Measurements from ENCODE around the gene HSF5.

DNA sequence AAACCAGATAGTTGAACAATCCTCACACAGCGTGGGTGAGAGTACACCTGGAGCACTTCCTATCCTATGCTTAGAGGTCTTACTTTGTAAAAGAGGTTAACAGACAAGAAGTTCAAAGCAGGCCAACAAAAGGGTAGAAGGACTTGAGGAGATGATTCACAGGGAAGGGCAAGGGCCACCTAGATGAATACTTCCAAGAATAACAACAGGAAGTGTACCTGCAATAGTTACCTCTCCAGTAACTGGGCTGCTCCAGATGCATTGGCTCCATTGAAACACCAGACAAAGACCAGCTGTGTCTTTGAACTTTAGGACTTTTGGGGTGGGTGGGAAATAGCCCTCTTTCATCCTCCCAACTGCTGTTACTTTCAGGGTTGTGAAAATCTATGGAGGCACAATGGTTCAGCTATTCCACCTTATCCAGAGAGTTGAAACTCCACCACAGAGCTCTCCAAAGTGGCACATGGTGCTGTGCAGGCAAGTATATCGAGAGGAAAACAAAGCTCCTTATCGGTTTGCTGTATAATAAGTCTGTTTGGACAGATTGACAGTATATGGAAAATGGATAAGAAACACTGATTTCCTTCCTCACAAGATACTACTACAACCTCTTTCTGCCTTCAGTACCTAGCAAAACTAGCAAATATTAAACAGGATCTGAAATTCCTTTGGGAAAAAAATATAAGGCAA, 93.5 kb downstream of the HSF5 start:
- TF ChIP-seq, protein P1, sequence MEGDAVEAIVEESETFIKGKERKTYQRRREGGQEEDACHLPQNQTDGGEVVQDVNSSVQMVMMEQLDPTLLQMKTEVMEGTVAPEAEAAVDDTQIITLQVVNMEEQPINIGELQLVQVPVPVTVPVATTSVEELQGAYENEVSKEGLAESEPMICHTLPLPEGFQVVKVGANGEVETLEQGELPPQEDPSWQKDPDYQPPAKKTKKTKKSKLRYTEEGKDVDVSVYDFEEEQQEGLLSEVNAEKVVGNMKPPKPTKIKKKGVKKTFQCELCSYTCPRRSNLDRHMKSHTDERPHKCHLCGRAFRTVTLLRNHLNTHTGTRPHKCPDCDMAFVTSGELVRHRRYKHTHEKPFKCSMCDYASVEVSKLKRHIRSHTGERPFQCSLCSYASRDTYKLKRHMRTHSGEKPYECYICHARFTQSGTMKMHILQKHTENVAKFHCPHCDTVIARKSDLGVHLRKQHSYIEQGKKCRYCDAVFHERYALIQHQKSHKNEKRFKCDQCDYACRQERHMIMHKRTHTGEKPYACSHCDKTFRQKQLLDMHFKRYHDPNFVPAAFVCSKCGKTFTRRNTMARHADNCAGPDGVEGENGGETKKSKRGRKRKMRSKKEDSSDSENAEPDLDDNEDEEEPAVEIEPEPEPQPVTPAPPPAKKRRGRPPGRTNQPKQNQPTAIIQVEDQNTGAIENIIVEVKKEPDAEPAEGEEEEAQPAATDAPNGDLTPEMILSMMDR (IDR thresholded peaks at IDR 0.05 in 2 of 3, conservative IDR thresholded peaks at IDR 0.05 in 1 of 3; ENCODE audit: borderline replicate concordance in 1 of 3, insufficient read depth in 1 of 3, low read depth in 2 of 3, low read length in 2 of 3) = no peak
- TF ChIP-seq POLR2A (IDR thresholded peaks at IDR 0.05; ENCODE audit: borderline replicate concordance, extremely low read depth, insufficient read depth, insufficient read length) (no peak), SIN3A (IDR thresholded peaks at IDR 0.05; ENCODE audit: low read depth) (peak; percentile 99), TCF7L2 (IDR thresholded peaks at IDR 0.05; ENCODE audit: borderline replicate concordance, extremely low read depth, insufficient read depth, insufficient read length) (peak; percentile 81), RAD21 (IDR thresholded peaks at IDR 0.05; ENCODE audit: low read depth) (peak; percentile 46)
- TF ChIP-seq, protein P2, sequence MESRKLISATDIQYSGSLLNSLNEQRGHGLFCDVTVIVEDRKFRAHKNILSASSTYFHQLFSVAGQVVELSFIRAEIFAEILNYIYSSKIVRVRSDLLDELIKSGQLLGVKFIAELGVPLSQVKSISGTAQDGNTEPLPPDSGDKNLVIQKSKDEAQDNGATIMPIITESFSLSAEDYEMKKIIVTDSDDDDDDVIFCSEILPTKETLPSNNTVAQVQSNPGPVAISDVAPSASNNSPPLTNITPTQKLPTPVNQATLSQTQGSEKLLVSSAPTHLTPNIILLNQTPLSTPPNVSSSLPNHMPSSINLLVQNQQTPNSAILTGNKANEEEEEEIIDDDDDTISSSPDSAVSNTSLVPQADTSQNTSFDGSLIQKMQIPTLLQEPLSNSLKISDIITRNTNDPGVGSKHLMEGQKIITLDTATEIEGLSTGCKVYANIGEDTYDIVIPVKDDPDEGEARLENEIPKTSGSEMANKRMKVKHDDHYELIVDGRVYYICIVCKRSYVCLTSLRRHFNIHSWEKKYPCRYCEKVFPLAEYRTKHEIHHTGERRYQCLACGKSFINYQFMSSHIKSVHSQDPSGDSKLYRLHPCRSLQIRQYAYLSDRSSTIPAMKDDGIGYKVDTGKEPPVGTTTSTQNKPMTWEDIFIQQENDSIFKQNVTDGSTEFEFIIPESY (IDR thresholded peaks at IDR 0.05; ENCODE audit: extremely low read depth, insufficient replicate concordance, low read length) = peak; percentile 81
- TF ChIP-seq, protein P3, sequence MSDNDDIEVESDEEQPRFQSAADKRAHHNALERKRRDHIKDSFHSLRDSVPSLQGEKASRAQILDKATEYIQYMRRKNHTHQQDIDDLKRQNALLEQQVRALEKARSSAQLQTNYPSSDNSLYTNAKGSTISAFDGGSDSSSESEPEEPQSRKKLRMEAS (IDR thresholded peaks at IDR 0.05) = peak; percentile 88
